Activated CD4-positive, CD25-positive, alpha-beta regulatory T cell (primary cell): ENCODE results near the gene DROSHA.

Source experiments
- DNase-seq, 4 experiments: peaks; one replicate each; lab custom pipeline; 2025; lab: John Stamatoyannopoulos, UW

DROSHA gene

DNA sequence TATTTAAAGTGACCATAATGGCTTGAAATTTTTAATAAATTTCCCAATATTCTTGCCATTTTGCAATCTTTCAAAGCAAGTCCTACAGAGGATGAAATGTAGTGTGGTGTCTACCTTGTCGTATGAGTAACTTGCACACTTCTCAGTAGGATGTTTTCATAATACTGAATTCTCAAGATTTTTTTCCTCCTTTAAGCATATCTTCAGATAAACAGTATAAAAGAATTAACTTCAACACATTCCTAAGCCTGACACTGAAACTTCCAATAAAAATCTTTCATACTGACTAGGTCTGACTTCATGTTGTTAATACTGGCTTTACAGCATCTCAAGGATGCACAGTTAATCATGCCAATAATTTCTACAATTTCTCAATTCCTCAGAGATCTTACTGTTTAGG, 62.0 kb downstream of the DROSHA start:
- DNase-seq = no peak

DNA sequence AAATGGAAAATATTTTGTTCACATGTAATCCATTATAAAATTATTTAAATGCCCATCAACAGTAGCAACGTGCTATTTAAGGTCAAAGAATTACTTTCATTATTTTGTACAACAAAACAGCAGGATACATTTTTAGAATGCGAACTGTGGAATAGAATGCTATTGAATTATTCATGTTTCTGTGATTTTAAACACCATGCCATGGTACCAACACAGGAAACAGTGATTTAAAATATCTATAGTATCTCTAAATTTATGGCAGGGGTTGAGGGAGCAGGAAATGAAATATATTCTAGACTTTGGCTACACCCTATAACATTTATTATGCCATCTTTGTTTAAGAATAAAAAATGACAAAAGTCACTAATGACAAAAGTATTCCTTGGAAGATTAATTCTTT, 62.4 kb downstream of the DROSHA start:
- DNase-seq = no peak

DNA sequence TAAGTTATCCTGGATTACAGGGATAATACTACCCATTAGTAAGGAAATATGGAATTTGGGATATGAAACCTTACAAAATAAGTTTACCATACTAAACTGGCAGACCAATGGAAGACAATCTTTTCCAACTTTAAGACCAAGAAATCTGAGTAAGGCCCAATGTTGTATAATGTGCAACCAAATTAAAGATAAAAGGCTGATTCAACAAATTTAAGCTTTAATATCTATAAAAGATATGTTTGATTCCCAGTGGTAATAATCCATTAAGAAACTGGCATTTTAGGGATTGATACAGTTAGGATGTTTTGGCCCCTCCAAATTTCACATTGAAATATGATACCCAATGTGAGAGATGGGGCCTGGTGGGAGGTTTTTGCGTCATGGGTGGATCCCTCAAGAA, 66.6 kb downstream of the DROSHA start:
- no peak for DNase-seq

DNA sequence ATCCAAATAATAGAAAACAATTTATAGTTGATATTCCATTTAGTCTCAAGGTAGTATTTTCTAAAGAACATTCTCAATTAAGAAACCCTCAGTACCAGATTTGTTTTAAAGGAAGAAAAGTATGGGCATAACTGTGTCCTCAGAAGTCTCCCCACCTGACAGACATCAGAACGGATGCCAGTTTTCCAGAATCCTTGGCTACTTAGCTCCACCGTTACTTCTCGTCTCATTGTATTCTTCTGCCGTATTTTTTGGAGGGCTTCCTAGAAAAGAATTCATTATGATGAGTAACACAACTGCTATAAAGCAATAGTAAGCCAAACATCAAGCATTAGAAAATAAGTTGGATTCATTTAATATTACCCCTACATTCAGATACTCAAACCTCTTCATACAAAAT, 67.8 kb downstream of the DROSHA start:
- no peak for DNase-seq

DNA sequence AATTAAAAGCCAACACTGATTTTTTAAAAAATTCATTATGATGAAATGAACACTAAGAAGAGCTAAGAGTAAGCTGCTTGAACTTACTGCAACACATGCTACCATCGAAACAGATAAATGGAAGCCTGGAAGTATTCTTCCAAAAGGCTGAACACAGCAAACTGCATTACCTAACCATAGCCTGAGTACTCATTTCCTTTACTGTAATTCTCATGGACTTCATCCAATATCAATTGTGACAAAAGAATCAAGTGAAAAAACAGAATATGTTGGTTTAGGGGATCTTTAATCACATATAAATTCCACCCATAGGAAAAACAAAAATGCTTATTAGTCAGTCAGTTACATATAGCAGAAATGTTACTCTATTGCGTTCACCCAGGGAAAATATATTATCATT, 68.5 kb downstream of the DROSHA start:
- DNase-seq = no peak

DNA sequence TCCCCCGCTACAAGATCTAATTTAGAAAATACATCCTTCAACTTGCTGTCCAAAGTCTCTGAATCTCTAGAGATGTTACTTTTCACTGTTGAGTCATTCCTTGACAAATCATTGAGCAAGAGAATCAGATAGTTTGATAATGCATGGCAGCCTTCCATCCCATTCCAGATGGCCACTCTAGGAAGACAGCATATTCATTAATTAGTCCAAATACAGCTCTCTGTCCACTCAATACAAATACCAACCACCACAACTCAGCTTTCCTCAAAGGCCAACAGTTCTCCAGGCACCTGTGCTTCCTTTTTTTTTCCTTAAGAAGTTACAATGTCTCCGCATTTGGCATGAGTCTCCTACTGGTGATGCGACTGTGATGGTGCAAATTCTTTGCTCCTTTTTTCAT, 72.3 kb downstream of the DROSHA start:
- no peak for DNase-seq

DNA sequence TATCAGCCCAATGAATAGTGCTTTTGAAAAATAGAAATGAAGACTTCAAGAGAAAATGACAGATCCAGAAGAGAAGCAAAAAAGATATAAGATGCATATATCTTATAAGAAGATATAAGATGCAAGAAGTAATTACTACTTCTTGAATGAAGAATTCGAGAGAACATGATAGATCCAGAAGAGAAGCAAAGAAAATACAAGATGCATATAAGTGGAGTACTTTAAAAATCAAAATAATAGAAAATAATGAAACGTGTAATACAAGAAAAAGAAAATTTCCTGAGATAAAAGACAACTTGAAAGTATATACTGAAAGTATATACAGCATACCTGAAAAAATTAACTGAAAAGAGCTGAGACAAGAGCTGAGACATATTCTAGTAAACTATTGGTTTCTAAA, 76.7 kb downstream of the DROSHA start:
- DNase-seq = no peak

DNA sequence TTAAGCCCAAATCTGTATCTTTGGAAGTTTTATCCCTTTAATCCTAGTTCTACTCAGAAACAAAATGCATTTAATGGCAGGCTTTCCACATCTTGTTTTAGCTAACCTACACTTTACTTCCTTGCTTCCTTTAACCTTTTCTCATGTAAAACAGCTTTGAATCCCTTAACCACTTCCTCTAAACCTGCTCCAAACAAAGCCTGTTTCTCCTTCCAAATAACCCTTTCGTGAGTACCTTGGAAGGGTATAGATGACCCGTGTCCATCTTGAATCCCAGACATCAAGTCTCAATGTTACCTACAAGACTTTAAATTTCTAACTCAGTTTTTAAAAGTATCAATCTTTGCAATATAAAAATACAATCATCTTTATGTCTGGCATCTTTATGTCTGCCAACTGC, 78.4 kb downstream of the DROSHA start:
- no peak for DNase-seq

DNA sequence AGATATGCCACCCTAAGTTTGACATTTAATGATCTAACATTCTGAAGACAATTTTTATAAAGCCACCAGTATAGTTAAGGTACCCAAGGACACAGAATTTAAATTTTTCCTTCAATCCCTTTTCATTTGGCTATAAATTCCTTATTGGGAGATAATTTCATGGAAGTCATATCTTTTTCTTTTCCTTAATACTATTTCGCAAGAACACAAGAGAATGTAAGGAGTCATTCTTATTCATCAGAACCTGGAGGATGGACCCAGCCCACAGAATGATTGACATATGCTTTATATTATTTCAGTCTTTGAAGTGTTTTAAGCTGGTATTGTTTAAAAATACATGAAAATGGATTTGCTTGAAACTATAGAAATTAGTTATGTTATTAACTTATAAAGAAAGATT, 79.6 kb downstream of the DROSHA start:
- no peak for DNase-seq

DNA sequence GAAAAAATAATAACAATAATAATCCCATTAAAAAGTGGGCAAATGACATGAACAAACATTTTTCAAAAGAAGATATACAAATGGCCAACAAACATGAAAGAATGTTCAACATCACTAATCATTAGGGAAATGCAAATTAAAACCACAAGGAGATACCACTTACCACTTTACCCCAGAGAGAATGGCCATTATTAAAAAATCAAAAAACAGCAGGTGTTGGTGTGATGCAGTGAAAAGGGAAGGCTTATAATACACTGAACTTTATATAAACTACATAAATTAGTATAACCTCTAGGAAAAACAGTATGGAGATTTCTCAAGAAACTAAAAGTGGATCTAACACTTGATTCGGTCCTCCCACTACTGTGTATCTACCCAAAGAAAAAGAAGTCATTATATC, 81.9 kb downstream of the DROSHA start:
- DNase-seq = no peak

DNA sequence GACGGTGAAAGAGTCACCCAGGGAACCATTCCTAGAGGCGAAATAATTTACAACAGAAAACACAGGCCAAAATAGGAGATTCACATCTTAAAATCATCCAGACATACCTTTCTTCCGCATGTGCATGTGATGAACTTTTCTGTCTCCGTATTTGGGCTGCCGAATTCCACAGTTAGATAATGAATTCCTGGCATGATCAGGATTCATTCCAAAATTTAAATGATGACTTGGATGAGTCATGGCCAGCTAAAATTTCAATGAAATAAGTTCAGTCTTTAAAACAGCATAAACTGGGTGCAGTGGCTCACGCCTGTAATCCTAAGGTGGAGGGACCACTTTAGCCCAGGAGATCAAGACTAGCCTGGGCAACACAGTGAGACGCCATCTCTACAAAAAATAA, 82.7 kb downstream of the DROSHA start:
- DNase-seq = no peak

DNA sequence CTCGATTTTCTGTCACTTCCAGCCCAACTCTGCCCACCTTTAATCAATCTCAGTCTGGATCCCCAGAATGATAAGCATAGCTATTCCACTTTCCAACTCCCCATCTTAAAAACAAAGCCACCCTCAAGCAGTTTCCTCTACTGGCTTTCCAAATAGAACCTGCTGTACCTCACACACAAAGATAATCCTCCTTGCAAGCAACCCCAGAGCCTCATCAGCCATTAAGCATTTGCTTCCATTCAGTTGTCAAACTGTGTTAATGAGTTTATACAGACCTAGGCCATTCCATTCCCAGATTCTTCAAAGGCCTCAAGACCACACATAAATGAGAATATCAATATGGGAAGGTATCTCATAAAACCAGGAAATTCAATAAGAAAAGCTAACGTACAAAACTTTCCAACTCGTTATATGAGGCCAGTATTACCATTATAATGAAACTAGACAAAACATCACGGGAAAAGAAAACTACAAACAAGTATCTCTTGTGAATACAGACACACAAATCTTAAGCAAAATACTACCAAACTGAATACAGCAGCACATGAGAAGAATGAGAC, 86.8 kb downstream of the DROSHA start:
- no peak for DNase-seq

DNA sequence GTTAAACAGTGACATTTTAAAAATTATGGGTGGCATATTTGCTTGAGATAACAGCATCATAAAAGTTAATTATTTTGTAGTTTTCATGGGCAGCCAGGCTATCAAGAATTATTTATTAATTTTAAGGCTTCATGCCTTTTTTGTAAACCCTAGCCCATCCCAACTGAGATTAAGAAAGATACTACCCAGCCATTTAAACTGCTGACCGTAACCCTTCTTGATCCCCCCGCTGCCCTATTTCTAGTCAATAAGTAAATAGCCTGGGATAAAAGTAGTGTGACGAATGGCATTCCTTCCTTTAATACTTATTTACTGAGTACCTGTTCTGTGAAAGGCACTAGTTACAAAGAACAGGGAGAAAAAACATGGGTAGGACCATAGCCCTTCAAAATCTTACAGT, 88.3 kb downstream of the DROSHA start:
- no peak for DNase-seq

DNA sequence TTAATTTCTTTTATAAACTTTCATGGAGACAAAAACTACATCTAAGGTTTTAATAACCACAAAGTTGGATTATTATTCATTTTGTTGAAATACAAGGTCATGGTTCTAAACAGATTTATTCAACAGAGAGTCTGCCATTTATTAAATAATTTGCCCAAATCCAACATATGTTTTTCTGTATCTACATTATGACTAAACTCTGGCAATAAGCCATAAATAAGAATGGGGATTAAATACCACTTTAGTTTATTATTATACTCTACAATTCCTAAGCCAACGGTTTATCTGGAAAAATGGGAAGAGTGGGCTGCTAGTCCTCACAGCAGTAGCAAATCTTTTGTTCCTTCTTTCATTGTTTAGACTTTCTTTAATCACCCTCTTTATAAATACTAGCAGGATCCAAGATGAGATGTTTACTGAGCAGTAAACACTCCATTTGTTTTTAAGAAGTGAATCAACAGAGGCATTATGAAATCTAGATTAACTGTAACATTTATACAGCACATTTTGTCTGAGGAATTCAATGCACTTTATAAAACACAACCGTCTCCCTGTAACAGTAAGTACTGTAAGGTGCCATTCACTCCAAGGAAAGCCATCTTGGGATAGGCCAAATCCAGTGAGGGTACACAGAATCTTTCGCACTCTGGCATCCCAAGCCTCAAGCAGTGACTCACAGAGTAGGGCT, 89.7 kb downstream of the DROSHA start:
- DNase-seq = no peak

DNA sequence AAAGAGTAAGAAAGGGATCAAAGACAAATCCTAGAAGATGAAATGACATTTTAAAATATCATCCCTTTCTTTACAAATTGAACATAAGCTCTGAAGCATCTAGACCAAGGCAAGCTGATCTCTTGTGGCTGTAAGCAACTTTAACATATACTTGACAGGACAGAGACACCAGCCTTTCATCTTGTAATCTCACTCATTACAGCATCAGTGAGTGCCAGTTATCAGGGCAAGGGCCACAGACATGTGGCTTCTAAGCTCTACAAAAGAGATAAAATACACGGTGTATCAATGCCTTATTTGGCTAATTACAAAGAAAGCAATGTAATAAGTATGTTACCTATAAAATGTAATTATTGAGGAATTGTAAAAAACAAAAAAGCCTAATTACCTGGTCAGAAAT, 95.0 kb downstream of the DROSHA start:
- no peak for DNase-seq

DNA sequence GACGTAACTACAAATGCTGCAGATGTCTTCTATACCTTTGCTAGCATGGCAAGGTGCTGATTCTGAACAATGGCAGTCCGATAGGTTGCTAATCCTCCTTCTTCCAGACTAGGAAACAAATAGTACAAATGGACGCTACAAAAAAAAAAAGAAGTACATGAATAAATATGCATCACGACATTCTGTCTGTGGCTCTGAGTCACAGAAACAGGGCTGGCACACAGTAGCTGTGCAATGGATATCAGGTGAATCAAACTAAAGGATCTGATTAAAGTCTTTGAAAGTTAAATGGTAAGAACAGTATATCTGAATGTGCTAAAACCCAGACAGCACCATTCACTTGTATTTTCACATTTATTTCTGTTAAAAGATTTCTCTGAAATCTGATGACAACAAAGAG, 96.2 kb downstream of the DROSHA start:
- no peak for DNase-seq

DNA sequence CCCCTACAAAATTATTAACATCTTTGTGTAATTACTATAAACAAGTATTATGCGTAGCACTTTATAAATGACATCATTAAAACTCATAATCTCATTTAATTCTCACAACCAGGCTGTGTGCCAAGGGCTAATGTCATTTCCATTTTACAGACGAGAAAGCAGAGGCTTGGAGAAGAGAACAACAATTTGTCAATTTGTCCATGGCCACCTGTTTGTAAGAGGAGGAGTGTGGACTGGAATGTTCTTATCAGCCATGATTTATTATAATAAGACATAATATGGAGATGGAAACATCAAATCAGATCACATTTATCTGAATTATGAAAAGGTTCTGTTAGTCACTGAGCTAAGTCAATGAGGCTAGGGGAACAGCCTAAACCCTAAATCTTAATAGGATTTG, 97.0 kb downstream of the DROSHA start:
- no peak for DNase-seq

DNA sequence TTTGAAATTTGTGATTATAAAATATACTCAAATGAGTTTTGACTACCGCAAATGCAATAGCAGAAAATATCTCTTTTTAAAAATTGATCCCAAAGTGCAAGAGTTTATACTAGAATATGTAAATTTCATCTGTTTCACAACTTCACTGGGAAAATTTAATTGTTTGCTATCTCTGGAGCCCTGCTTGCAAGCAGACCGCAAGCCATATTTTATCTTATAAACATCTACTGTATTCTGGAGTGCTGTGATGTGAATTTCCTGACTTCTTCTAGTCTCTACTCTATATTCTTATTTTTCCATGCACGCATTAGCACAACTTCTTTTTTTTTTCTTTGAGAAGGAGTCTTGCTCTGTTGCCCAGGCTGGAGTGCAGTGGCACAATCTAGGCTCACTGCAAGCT, 98.7 kb downstream of the DROSHA start:
- DNase-seq = no peak

DNA sequence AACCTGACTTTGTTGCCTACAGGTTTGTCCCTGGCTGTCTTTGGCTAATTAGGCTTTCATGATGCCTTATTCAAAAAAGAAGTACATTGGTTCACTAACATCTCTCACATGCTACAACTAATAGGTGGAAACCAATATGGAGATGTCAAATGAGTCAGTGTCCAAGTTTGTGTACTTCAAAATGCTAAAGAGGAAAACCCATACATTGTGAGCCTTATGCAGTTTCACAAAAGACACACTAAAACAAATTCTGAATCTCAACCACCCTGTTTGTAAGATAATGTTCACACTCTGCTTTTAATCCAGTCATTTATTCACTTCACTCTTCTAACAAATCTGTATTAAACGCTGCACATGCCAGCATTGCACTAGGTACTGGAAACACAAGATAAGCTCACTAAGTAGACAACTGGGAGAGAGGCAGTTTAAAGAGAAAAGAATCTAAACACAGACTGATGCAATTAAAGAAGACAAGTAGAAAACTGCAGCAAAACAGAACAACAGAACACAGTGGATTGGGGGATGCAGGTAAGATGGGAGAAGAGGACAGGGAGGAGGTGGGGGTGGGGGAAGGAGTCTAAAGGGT, 104.1 kb downstream of the DROSHA start:
- no peak for DNase-seq

DNA sequence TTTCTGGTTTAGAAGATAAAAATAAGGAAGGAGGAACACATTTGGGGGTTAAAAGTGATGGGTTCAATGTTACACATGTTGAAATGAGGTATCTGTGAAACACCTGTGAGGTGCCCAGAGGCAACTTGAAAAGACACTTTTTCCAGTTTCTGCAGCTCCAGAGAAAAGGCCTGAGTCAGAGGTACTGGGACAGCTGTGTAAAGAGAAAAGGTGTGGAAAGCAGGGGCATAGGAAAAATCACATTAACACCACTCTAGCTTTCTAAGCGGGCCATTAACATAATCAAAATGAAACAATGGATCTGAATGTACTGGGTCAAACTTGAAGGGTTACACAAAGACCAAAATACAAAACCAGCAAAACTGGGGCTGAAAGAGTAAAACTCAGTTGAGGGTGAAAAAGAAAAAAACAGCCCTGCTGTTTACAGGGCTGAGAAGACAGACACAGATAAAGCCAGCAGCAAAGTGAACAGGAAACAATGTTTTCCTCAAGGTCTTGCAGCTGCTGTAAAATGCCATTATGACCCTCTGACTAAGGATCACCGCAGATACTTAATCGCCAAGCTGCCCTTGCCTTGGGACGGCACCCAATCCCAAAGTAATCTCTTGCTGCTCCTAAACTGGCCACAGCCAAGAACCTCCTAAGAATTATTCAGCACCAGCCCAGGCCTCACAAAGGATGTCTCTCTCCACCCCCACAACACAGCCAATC, 104.7 kb downstream of the DROSHA start:
- no peak for DNase-seq

DNA sequence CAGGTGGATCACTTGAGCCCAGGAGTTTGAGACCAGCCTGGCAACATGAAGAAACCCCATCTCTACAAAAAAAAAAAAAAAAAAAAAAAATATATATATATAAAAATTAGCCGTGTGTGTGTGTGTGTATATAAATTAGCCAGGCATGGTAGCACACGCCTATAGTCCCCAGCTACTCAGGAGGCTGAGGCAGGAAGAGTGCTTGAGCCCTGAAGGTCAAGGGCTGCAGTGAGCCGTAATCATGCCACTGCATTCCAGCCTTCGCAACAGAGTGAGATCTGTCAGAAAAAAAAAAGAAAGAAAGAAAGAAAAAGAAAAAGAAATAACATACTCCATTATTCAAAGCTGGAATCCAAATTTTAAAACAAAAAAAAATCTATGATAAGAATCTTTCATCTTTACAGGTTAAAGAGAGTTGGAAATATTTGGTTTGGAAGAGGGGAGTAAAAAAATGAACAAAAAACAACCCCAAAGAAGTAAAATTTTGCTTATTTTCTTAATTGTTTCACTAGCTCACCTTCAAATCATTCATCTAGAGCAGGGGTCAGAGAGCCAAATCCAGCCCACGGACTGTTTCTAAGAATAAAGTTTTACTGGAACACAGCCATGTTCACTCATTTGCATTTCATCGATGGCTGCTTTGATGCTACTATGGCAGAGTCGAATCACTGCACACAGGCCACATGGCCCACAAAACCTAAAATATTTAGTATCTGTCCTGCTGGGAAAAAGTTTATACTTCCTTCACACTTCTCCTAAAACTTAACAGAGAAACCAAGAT, 109.9 kb downstream of the DROSHA start:
- DNase-seq = no peak

DNA sequence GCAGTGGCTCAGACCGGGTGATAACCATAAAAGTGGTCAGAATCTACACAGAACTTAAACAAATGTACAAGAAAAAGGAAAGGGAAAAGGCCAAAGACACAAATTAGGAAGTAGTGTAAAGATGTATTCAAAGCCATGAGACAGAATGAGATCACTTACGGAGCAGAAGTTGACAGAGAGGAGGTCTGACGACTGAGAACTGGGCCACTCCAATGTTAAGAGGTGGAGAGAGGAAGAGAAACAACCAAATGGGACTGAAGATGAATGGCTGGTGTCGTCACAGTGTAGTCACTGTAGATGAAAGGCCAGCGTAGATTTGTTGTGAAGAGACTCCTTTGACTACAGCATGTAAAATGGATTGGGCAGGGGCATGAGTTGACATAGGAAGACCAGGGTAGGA, 114.4 kb downstream of the DROSHA start:
- DNase-seq = no peak

DNA sequence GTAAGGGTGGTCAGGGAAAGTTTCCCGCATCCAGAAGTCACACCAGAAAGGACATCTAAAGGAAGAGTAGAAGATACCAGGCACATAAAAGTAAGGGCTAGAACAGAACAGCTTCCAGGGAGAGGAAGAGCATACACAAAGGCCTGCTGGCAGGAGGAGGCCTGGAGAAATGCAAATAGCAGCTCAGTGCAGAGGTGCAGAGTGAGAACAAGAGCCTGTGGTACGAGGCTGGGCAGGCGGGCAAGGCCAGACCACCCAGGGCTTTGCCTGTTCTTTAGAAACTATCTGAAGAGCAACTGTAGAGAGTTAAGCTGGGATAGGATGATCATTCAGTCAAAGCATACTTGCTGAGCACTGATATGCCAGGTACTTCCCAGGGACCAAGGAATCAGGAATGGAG, 115.3 kb downstream of the DROSHA start:
- no peak for DNase-seq
